ENCODE results near the gene KCNH1.

Gene KCNH1

GRCh38 chr1:210857146-210857663 is 276.7 kb downstream of the KCNH1 start:
- no peak for DNase-seq (ENCODE audit: low read depth)

DNA sequence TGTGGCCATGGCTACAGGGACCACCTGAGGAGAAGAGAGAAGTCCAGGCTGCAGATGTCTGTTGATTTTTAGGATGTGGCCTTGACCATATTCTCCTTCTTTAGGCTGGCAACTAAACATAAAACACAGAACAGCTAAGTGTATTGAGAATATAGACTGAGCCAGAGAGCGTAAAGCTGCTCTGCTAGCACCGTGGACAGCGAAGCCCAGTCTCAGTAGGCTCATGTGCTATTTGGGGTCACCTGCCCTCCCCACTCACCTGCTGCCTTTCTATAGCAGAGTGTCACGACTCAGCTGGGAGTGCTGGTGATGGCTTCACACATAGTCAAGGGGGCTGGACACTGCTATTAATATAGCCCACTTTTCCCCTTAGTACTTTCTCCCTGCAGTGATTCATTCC is 278.5 kb downstream of the KCNH1 start:
- peak; percentile 2 for DNase-seq (ENCODE audit: low read depth)

GRCh38 chr1:210853276-210853675 is 280.7 kb downstream of the KCNH1 start:
- DNase-seq (ENCODE audit: low read depth) = no peak

- DNase-seq (ENCODE audit: low read depth) = no peak
Observed at GRCh38 chr1:210850556-210850955, 283.4 kb downstream of the KCNH1 start.

- DNase-seq (ENCODE audit: low read depth) = no peak
Observed at GRCh38 chr1:210848474-210848873, 285.5 kb downstream of the KCNH1 start.

- no peak for DNase-seq (ENCODE audit: low read depth)
Observed at GRCh38 chr1:210841926-210842625, 291.9 kb downstream of the KCNH1 start.

GRCh38 chr1:210830034-210831028 is 303.6 kb downstream of the KCNH1 start:
- DNase-seq (ENCODE audit: low read depth) = no peak

GRCh38 chr1:210828996-210829596 is 304.9 kb downstream of the KCNH1 start:
- DNase-seq (ENCODE audit: low read depth) = no peak

- no peak for DNase-seq (ENCODE audit: low read depth)
Observed at GRCh38 chr1:210827481-210827880, 306.5 kb downstream of the KCNH1 start.

DNA sequence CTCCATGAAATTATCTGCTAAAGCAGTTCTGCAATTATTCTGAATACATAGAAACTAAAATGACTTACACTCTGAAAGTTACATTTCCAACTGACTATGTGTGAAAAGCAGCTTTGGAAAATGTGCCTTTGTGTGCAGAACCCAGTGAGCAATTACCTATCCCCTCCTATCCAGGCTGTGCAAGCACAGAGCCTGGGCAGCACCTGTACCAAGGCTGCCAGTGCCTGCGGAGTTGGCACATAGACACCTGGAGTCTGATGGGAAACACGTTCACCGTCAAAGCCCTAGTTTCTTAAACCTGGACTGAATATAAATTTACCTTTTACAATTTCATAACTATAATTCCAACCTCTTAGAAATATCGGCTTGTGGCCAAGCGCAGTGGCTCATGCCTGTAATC is 307.3 kb downstream of the KCNH1 start:
- DNase-seq (ENCODE audit: low read depth) = no peak

DNA sequence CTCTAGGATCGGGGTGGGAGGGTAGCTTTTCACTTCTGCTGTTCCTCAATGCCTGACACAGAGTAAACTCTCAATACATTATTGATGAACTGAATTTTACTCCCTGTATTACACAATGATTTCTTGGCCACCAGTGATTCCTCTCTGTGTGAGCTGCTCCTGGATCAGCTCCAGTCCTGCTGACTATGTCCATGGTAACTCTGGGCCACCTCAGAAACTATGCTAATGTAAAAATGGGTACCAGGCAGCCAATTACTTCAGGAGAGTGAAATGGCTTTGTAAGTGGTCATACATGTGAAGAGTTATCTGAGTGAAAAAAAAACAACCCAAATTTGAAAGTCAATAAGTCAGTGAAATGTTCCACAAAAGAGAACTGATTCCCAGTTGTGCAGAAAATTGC is 311.0 kb downstream of the KCNH1 start:
- DNase-seq (ENCODE audit: low read depth) = no peak

- DNase-seq (ENCODE audit: low read depth) = no peak
Observed at GRCh38 chr1:210822241-210822640, 311.7 kb downstream of the KCNH1 start.

DNA sequence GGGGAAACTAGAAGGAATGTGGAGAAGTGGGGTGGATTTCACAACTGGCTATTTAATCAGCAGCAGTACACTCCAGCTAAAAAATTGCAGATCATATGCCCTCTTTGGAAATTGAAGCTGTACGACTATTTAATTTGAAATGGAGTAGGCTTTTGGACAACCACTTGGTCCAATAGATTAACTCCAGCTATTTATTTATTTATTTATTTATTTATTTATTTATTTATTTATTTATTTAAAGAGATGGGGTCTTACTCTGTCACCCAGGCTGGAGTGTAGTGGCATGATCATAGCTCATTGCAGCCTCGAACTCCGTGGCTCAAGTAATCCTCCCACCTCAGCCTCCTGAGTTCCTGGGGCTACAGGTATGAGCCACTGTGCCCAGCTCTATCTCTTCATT is 312.3 kb downstream of the KCNH1 start:
- DNase-seq (ENCODE audit: low read depth) = no peak

DNA sequence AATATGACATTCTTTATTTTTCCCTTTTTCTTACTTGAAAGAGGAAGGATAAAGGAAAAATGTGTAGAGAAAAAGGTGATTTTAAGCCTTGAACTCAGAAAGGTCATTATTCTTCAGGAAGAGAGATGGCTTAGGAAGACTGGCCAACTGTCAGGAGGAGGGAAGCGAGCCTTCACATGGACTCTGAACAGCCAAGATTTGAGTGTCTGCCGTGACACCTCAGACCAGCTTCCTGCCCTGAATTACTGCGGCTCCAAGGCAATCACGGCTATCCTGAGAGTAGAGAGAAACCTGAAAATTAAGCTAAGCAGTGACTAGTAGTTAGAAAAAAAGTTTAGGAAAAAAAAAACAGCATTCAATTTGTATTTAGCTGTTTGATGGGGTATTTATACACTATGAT is 314.7 kb downstream of the KCNH1 start:
- DNase-seq (ENCODE audit: low read depth) = no peak

GRCh38 chr1:210817385-210818275 is 316.3 kb downstream of the KCNH1 start:
- no peak for DNase-seq (ENCODE audit: low read depth)

DNA sequence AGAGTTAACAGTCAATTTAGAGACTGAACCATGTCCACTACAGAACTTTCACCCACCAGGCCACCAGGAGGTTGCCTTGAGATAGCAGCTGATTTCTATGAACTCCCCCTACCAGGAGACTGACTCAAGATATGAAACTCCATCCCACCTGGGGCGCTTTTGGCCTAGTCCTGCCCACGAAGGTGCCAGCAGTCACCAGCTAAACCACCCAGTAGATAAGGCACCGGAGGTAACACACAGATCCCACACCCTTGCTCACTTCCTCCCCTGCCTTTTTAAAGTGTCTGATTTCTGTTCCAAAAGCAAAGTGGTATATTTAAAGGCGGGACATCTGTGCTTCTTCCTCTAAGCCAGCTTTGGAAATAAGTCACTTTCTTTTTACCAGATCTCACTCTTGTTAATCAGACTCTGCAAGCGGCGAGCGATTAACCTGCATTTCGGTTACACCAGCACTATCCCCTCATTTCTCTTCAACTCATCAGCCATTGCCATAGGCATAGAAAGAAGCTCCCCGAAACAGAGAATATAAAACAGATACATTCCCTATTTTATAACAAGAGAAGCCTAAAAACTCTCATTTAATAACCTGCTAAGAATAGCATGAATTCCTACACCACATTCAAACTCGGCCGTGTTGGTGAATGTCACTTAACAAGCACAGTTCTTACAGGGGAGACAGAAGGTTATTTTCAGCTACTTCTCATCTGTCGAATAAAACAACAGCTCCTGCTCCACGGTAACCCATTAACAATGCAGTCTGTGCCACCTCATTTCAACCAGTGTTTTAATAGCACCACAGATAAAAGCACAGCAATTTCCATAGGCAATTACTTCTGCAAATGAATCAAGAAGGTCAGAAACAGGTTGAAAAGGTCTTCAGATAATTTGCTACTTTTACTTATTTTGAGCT is 318.1 kb downstream of the KCNH1 start:
- no peak for DNase-seq (ENCODE audit: low read depth)

DNA sequence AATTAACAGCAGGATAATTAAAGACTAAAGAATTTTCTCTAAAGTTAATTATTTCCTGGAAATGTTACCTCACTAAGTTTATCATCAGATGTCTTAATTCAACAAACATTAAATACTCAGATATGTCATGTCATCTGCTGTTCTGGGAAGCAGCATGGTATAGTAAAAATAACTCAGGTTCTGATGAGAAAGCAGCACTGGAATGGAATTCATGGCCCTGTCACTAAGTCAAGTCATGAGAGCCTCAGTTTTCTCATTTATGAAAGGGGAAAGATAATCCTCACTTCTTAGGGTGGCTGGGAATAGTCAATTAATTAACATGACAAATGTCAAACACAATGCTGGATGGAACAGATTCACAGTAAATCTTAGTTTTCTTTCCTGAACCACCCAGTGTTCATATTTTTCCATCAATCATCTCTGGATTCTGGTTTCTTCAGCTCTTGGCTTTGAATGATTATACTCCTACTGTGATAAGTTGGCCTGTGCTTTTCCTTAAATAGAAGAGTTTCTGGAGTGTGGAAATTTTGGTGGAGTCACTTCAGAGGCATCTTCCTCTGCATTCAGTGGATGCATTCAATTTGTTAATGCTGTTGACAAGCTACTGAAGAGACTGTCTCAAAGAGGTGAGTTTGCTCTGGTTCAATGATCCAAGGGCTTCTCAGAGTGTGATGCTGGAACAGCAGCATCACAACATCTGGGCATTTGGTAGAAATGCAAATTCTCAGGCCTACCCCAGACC is 319.4 kb downstream of the KCNH1 start:
- peak; percentile 6 for DNase-seq (ENCODE audit: low read depth)

- DNase-seq (ENCODE audit: low read depth) = no peak
Observed at GRCh38 chr1:210801501-210801900, 332.4 kb downstream of the KCNH1 start.

GRCh38 chr1:210800756-210801155 is 333.2 kb downstream of the KCNH1 start:
- no peak for DNase-seq (ENCODE audit: low read depth)

DNA sequence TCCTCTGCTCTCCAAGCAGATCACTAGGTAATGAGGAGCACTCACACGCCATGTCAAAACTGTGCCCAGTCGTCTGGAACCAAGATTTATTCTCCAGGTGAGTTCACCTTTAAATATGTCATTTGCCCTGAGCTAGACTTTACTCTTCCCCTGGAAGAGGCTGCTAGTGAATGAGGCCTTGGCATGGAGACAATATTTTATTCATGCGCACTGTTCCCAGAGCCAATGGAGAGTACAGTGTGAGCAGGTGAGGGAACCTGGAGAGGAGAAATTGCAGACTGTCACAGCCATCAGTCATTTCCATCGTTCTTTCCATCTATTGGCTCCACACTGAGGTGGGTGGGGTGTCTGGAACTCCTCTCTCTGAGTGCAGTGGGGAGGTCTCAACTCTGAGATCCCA is 333.6 kb downstream of the KCNH1 start:
- no peak for DNase-seq (ENCODE audit: low read depth)
